ENCODE data around the gene GUCA1C.

GRCh38 chr3:108877901-108878300, 75.8 kb downstream of the GUCA1C start:
- no peak for TF ChIP-seq SUZ12 (IDR thresholded peaks at IDR 0.05)
- no peak for TF ChIP-seq FOXM1 (IDR thresholded peaks at IDR 0.05; ENCODE audit: borderline replicate concordance)
- TF ChIP-seq, protein P1, sequence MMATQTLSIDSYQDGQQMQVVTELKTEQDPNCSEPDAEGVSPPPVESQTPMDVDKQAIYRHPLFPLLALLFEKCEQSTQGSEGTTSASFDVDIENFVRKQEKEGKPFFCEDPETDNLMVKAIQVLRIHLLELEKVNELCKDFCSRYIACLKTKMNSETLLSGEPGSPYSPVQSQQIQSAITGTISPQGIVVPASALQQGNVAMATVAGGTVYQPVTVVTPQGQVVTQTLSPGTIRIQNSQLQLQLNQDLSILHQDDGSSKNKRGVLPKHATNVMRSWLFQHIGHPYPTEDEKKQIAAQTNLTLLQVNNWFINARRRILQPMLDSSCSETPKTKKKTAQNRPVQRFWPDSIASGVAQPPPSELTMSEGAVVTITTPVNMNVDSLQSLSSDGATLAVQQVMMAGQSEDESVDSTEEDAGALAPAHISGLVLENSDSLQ (IDR thresholded peaks at IDR 0.05): no peak
- no peak for TF ChIP-seq FOXK2 (IDR thresholded peaks at IDR 0.05)
- no peak for TF ChIP-seq SP1 (IDR thresholded peaks at IDR 0.05)
- no peak for TF ChIP-seq CTBP1 (IDR thresholded peaks at IDR 0.05; ENCODE audit: borderline replicate concordance)
- TF ChIP-seq HDGF (IDR thresholded peaks at IDR 0.05; ENCODE audit: borderline replicate concordance): no peak
- TF ChIP-seq ZNF384 (IDR thresholded peaks at IDR 0.05): no peak
- TF ChIP-seq BHLHE40 (IDR thresholded peaks at IDR 0.05; ENCODE audit: borderline replicate concordance): no peak
- no peak for TF ChIP-seq NFRKB (IDR thresholded peaks at IDR 0.05)
- TF ChIP-seq FOXA1 (IDR thresholded peaks at IDR 0.05): no peak
- TF ChIP-seq ARNT (IDR thresholded peaks at IDR 0.05): no peak
- no peak for TF ChIP-seq L3MBTL2 (conservative IDR thresholded peaks at IDR 0.05)
- TF ChIP-seq TARDBP (IDR thresholded peaks at IDR 0.05): no peak

Data from HEK293T (cell line).